GM23338 (cell line): ENCODE results near the gene POF1B. TPM values are rescaled to one million over a fixed set of nuclear protein-coding genes. Genes with fewer than 3 reads are reported as not detected.

ENCODE experiments used
- ATAC-seq: fragments of 200-7000 bp; cut with Tn5 transposase; 3 replicates; pipeline ENCODE4 v1.9.1; 2020
- DNase-seq: peaks from one replicate; pipeline ENCODE4 v3.0.0-alpha.2; 2015; ENCODE audit warnings: low spot score
- H2AFZ ChIP-seq: fragments of 200-600 bp; sonication (generic); 2 replicates; pipeline ENCODE4 v1.8.0; 2016; ENCODE audit warnings: antibody characterized with exemption, mild to moderate bottlenecking, moderate library complexity
- H3F3A ChIP-seq: fragments of 200-600 bp; sonication (generic); replicated peaks from 2 replicates; pipeline ENCODE4 v1.8.0; 2017; ENCODE audit warnings: antibody characterized with exemption, mixed run types, low read depth
- H3K27ac ChIP-seq: fragments of 200-600 bp; sonication (generic); 2 replicates; pipeline ENCODE4 v1.6.1; 2016; ENCODE audit warnings: low read depth
- H3K27me3 ChIP-seq: fragments of 200-600 bp; sonication (generic); 2 replicates; pipeline ENCODE4 v1.8.0; 2016; ENCODE audit warnings: mild to moderate bottlenecking, mixed run types, moderate library complexity; ENCODE audit not compliant: insufficient read depth
- H3K36me3 ChIP-seq: fragments of 200-600 bp; sonication (generic); 2 replicates; pipeline ENCODE4 v1.8.0; 2016; ENCODE audit warnings: mild to moderate bottlenecking; ENCODE audit not compliant: insufficient read depth
- H3K4me1 ChIP-seq: fragments of 200-600 bp; sonication (generic); 2 replicates; pipeline ENCODE4 v1.8.0; 2016; ENCODE audit warnings: mild to moderate bottlenecking, moderate library complexity; ENCODE audit not compliant: insufficient read depth
- H3K4me2 ChIP-seq: fragments of 200-600 bp; sonication (generic); 2 replicates; pipeline ENCODE4 v1.7.1; 2017; ENCODE audit warnings: mixed run types
- H3K4me3 ChIP-seq: fragments of 200-600 bp; sonication (generic); 2 replicates; pipeline ENCODE4 v1.6.1; 2016; ENCODE audit warnings: mixed run types
- H3K79me2 ChIP-seq: fragments of 200-600 bp; sonication (generic); replicated peaks from 2 replicates; pipeline ENCODE4 v1.8.0; 2017; ENCODE audit warnings: mild to moderate bottlenecking; ENCODE audit not compliant: insufficient read depth
- H3K9me2 ChIP-seq: fragments of 200-600 bp; sonication (generic); 2 replicates; pipeline ENCODE4 v1.8.0; 2017; ENCODE audit not compliant: insufficient read depth
- H4K20me1 ChIP-seq: fragments of 200-600 bp; sonication (generic); replicated peaks from 2 replicates; pipeline ENCODE4 v1.8.0; 2017; ENCODE audit warnings: mild to moderate bottlenecking; ENCODE audit not compliant: insufficient read depth
- H3K27ac Mint-ChIP-seq: 2 replicates; pipeline ENCODE4 v1.8.0; 2020; ENCODE audit warnings: inconsistent platforms, mild to moderate bottlenecking, moderate library complexity, mixed read lengths
- H3K27me3 Mint-ChIP-seq: 3 replicates; pipeline ENCODE4 v1.8.0; 2022; ENCODE audit warnings: low read depth, mild to moderate bottlenecking, moderate library complexity, mixed read lengths, inconsistent platforms; ENCODE audit not compliant: insufficient read depth, poor library complexity
- H3K36me3 Mint-ChIP-seq: 3 replicates; pipeline ENCODE4 v1.8.0; 2021; ENCODE audit warnings: low read depth, mild to moderate bottlenecking, inconsistent platforms, moderate library complexity, mixed read lengths
- H3K4me1 Mint-ChIP-seq: 3 replicates; pipeline ENCODE4 v1.8.0; 2020; ENCODE audit warnings: mild to moderate bottlenecking, inconsistent platforms, mixed read lengths
- H3K4me3 Mint-ChIP-seq: 3 replicates; pipeline ENCODE4 v1.8.0; 2021; ENCODE audit warnings: moderate library complexity, mild to moderate bottlenecking, inconsistent platforms, mixed read lengths
- H3K9me3 Mint-ChIP-seq: 3 replicates; pipeline ENCODE4 v1.8.0; 2020; ENCODE audit warnings: moderate library complexity, mild to moderate bottlenecking, inconsistent platforms, mixed read lengths
- CREB1 ChIP-seq: fragments of 250-450 bp; sonication (Bioruptor Pico); IDR thresholded peaks from 2 replicates; pipeline ENCODE4 v1.5.0; 2020; ENCODE audit warnings: low read depth, mild to moderate bottlenecking, moderate library complexity
- EZH2 ChIP-seq: fragments of 200-600 bp; sonication (generic); IDR thresholded peaks from one replicate; pipeline ENCODE4 v1.8.0; 2017; ENCODE audit warnings: antibody characterized with exemption, mild to moderate bottlenecking, low read depth; ENCODE audit not compliant: unreplicated experiment
- EZH2phosphoT487 ChIP-seq: fragments of 200-600 bp; sonication (generic); IDR thresholded peaks from one replicate; pipeline ENCODE4 v1.8.1; 2018; ENCODE audit warnings: antibody characterized with exemption; ENCODE audit not compliant: unreplicated experiment
- JUNB ChIP-seq: IDR thresholded peaks from one replicate; pipeline ENCODE4 v1.6.1; 2016; ENCODE audit warnings: antibody characterized with exemption; ENCODE audit not compliant: unreplicated experiment
- NANOG ChIP-seq: IDR thresholded peaks from 2 replicates; pipeline ENCODE4 v1.6.1; 2016; ENCODE audit warnings: antibody characterized with exemption, borderline replicate concordance
- POLR2AphosphoS5 ChIP-seq: IDR thresholded peaks from 2 replicates; pipeline ENCODE4 v1.6.1; 2016; ENCODE audit warnings: antibody characterized with exemption, low read depth
- STAT1 ChIP-seq: IDR thresholded peaks from one replicate; pipeline ENCODE4 v1.6.1; 2016; ENCODE audit warnings: antibody characterized with exemption; ENCODE audit not compliant: unreplicated experiment
- ZNF114 ChIP-seq: fragments of 250-450 bp; sonication (Bioruptor Pico); IDR thresholded peaks from 2 replicates; pipeline ENCODE4 v1.5.0; 2020; ENCODE audit warnings: mild to moderate bottlenecking, moderate library complexity
- ZNF331 ChIP-seq: fragments of 250-450 bp; sonication (Bioruptor Pico); IDR thresholded peaks from 2 replicates; pipeline ENCODE4 v1.5.0; 2020; ENCODE audit warnings: low read depth, mild to moderate bottlenecking, moderate library complexity
- polyA plus RNA-seq: library from polyadenylated mRNA; unstranded; fragments of >200 nt; fragmentation: Nextera tagmentation; extraction: Ambion mirVana; gene quantifications from 2 replicates; pipeline ENCODE4 v1.2.1, GENCODE V29; 2016
- total RNA-seq: library from RNA; depleted of rRNA; stranded (reverse); fragments of >200 nt; shearing (Covaris generic); gene quantifications from 2 replicates; pipeline ENCODE4 v1.2.3, GENCODE V29; 2014
- TF ChIP-seq, protein P1 (sequence below): IDR thresholded peaks from one replicate; pipeline ENCODE4 v1.6.1; 2018; ENCODE audit warnings: antibody characterized with exemption; ENCODE audit not compliant: unreplicated experiment
- TF ChIP-seq, protein P2 (sequence below), 2 experiments: fragments of 200-600 bp in 1 of 2; sonication (generic) in 1 of 2; conservative IDR thresholded peaks; 2 replicates each; pipeline versions ENCODE4 v1.5.1 to v1.6.1; 2016 to 2017; ENCODE audit warnings: antibody characterized with exemption in 2 of 2, low read depth in 2 of 2, mild to moderate bottlenecking in 2 of 2, moderate library complexity in 1 of 2
- TF ChIP-seq, protein P3 (sequence below): IDR thresholded peaks from 2 replicates; pipeline ENCODE4 v1.6.1; 2016; ENCODE audit warnings: antibody characterized with exemption

The POF1B gene
- total and polyA plus RNA-seq, 2 experiments from 2014 or later = 0.05 to 0.10 TPM

DNA sequence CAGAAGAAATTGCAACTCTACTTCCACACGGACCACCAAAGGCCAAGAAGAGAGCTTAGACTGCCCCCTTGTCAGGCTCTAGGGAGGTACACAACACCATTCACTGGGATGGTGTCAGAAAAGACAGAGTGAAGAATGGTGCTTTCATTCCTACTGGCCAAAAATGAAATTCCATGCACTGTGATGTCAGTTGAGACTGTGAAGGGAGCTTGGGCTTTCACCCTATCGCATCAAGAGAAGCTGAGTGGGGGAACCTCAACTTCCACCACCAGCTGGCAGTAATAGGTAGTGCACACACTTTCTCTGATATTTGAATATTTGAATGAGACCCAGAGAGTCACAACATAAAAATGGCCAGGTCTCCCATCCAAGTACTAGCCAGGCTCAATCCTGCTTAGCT lies 69.7 kb downstream of the POF1B start:
- Histone ChIP-seq H3K36me3 (no peaks in the 10 kb centered on the region), H3K9me2 (no peaks in the 10 kb centered on the region), H3K4me1 (no peaks in the 10 kb centered on the region), H3F3A (no peaks in the 10 kb centered on the region), H3K4me2 (no peak overlapping the region), H3K27ac (no peak overlapping the region), H2AFZ (no peak overlapping the region), H3K79me2 (no peaks in the 10 kb centered on the region), H3K4me3 (no peak overlapping the region), H4K20me1 (no peaks in the 10 kb centered on the region), H3K27me3 (no peaks in the 10 kb centered on the region)
- Mint-ChIP-seq H3K4me1 (no peaks in the 10 kb centered on the region), H3K4me3 (no peak overlapping the region), H3K27ac (no peak overlapping the region), H3K9me3 (no peaks in the 10 kb centered on the region), H3K27me3 (no peaks in the 10 kb centered on the region), H3K36me3 (no peaks in the 10 kb centered on the region)
- TF ChIP-seq, protein P1, sequence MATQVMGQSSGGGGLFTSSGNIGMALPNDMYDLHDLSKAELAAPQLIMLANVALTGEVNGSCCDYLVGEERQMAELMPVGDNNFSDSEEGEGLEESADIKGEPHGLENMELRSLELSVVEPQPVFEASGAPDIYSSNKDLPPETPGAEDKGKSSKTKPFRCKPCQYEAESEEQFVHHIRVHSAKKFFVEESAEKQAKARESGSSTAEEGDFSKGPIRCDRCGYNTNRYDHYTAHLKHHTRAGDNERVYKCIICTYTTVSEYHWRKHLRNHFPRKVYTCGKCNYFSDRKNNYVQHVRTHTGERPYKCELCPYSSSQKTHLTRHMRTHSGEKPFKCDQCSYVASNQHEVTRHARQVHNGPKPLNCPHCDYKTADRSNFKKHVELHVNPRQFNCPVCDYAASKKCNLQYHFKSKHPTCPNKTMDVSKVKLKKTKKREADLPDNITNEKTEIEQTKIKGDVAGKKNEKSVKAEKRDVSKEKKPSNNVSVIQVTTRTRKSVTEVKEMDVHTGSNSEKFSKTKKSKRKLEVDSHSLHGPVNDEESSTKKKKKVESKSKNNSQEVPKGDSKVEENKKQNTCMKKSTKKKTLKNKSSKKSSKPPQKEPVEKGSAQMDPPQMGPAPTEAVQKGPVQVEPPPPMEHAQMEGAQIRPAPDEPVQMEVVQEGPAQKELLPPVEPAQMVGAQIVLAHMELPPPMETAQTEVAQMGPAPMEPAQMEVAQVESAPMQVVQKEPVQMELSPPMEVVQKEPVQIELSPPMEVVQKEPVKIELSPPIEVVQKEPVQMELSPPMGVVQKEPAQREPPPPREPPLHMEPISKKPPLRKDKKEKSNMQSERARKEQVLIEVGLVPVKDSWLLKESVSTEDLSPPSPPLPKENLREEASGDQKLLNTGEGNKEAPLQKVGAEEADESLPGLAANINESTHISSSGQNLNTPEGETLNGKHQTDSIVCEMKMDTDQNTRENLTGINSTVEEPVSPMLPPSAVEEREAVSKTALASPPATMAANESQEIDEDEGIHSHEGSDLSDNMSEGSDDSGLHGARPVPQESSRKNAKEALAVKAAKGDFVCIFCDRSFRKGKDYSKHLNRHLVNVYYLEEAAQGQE = no peak
- TF ChIP-seq, protein P2, sequence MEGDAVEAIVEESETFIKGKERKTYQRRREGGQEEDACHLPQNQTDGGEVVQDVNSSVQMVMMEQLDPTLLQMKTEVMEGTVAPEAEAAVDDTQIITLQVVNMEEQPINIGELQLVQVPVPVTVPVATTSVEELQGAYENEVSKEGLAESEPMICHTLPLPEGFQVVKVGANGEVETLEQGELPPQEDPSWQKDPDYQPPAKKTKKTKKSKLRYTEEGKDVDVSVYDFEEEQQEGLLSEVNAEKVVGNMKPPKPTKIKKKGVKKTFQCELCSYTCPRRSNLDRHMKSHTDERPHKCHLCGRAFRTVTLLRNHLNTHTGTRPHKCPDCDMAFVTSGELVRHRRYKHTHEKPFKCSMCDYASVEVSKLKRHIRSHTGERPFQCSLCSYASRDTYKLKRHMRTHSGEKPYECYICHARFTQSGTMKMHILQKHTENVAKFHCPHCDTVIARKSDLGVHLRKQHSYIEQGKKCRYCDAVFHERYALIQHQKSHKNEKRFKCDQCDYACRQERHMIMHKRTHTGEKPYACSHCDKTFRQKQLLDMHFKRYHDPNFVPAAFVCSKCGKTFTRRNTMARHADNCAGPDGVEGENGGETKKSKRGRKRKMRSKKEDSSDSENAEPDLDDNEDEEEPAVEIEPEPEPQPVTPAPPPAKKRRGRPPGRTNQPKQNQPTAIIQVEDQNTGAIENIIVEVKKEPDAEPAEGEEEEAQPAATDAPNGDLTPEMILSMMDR (conservative IDR thresholded peaks at IDR 0.05; ENCODE audit: low read depth in 2 of 2) = peak; percentile 19 to 28; a peak in 2 of 4 replicates
- DNase-seq = peak; percentile 16
- ATAC-seq = no peak

DNA sequence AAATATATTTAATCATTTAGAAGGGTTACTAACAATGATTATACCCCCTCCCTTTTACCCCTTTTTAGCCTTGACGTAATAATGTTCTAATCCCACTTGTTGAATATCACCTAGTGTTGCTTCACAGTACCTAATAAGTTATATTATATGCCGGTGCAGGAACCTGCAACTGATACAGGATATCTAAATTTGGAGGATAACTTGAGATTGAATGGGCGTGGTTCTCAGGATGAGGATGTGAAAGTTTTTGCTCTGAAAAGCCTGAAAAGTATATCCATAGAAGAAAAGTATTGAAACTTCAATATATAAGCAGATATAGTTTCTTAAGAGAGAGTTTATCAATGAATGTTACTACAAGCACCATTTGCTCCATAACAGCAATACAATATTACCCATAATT lies 75.9 kb downstream of the POF1B start:
- Histone ChIP-seq H3K9me2 (no peaks in the 10 kb centered on the region), H3K27me3 (no peaks in the 10 kb centered on the region), H4K20me1 (no peaks in the 10 kb centered on the region), H3F3A (no peaks in the 10 kb centered on the region), H3K36me3 (no peaks in the 10 kb centered on the region), H3K27ac (no peak overlapping the region), H2AFZ (no peak overlapping the region), H3K4me1 (no peaks in the 10 kb centered on the region), H3K4me3 (no peak overlapping the region), H3K4me2 (no peak overlapping the region), H3K79me2 (no peaks in the 10 kb centered on the region)
- Mint-ChIP-seq H3K4me1 (no peaks in the 10 kb centered on the region; the same call in 2 of the 3 replicates), H3K27me3 (no peaks in the 10 kb centered on the region), H3K4me3 (no peak overlapping the region), H3K9me3 (no peaks in the 10 kb centered on the region), H3K27ac (no peak overlapping the region), H3K36me3 (no peaks in the 10 kb centered on the region)
- no peak for ATAC-seq
- DNase-seq = no peak
- no peak for TF ChIP-seq ZNF331 (CRISPR knock-in tag)
- no peak for TF ChIP-seq NANOG
- no peak for TF ChIP-seq EZH2phosphoT487
- no peak for TF ChIP-seq ZNF114 (CRISPR knock-in tag)
- TF ChIP-seq CREB1 (CRISPR knock-in tag) = no peak
- TF ChIP-seq, protein P2 (conservative IDR thresholded peaks at IDR 0.05; ENCODE audit: low read depth in 2 of 2) = no peak
- TF ChIP-seq, protein P1 = no peak
- no peak for TF ChIP-seq STAT1
- TF ChIP-seq, protein P3, sequence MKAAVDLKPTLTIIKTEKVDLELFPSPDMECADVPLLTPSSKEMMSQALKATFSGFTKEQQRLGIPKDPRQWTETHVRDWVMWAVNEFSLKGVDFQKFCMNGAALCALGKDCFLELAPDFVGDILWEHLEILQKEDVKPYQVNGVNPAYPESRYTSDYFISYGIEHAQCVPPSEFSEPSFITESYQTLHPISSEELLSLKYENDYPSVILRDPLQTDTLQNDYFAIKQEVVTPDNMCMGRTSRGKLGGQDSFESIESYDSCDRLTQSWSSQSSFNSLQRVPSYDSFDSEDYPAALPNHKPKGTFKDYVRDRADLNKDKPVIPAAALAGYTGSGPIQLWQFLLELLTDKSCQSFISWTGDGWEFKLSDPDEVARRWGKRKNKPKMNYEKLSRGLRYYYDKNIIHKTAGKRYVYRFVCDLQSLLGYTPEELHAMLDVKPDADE = no peak
- no peak for TF ChIP-seq JUNB
- no peak for TF ChIP-seq POLR2AphosphoS5
- no peak for TF ChIP-seq EZH2
